ENCODE data around the gene DEDD. TPM values are rescaled to one million over a fixed set of nuclear protein-coding genes. Genes with fewer than 3 reads are reported as not detected.

The DEDD gene
- total and polyA plus RNA-seq, 2 donors (not counting 1 experiment from before 2014, with no cell fraction given): 35.9 to 40.8 TPM

DNA sequence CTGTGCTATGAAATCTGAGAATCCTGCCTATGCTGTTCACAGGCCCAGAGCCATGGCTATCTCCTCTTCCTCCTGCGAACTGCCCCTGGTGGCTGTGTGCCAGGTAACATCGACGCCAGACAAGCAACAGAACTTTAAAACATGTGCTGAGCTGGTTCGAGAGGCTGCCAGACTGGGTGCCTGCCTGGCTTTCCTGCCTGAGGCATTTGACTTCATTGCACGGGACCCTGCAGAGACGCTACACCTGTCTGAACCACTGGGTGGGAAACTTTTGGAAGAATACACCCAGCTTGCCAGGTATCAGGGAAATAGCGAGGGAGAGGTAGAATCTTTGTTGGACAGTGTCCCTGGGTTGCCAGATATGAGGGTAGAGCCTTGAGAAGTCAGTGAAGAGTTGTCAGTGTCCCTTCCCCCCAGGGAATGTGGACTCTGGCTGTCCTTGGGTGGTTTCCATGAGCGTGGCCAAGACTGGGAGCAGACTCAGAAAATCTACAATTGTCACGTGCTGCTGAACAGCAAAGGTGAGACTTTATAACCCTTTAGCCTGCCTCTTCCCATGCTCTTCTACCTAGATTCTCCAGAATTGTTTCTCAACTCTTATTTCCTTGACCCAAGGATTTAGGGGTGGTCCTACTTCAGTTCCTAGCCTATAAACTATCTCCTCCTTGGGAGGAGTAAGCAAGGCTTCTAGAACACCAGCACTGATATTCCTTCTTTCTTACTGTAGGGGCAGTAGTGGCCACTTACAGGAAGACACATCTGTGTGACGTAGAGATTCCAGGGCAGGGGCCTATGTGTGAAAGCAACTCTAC, 13.2 kb downstream of the DEDD start:
- H4K20me1 ChIP-seq (ENCODE audit: control insufficient read depth, insufficient read depth, low read length, poor library complexity, severe bottlenecking): peaks cover 12% of the 10 kb centered on the region
- H3K4me2 ChIP-seq (replicated peaks; ENCODE audit: low read depth, low read length, poor library complexity, severe bottlenecking): peak overlapping the region; percentile 81
- intact Hi-C loops (cut with micrococcal nuclease): loop anchor here (2.0 kb wide), 2 partner anchors 48 to 74 kb away; partner anchors contain the start of genes PPOX and USF1
- H3K79me2 ChIP-seq (ENCODE audit: control insufficient read depth, insufficient read depth, low read length): peaks cover 69% of the 10 kb centered on the region
- TF ChIP-seq CTCF (IDR thresholded peaks at IDR 0.05): peak; percentile 51
- TF ChIP-seq EZH2 (IDR thresholded peaks at IDR 0.05; ENCODE audit: borderline replicate concordance, insufficient read depth, low read depth, low read length, poor library complexity, severe bottlenecking): no peak
- H3K4me3 Mint-ChIP-seq: peak overlapping the region; percentile 97
- peak overlapping the region; percentile 42 to 86 for H3K27ac ChIP-seq (ENCODE audit: low read length in 2 of 2)
- H3K36me3 ChIP-seq (replicated peaks in 1 of 2; ENCODE audit: control extremely low read depth in 1 of 2, control insufficient read depth in 1 of 2, extremely low read depth in 1 of 2, insufficient read depth in 2 of 2, low read length in 1 of 2): peaks cover 2 to 38% of the 10 kb centered on the region in 2 experiments
- no peak overlapping the region for H3K9ac ChIP-seq (ENCODE audit: low read length)
- no peaks in the 10 kb centered on the region for H3K9me3 ChIP-seq (ENCODE audit: control extremely low read depth in 1 of 3, control insufficient read depth in 2 of 3, insufficient read depth in 1 of 3, low read length in 2 of 3)
- ATAC-seq (ENCODE audit: low read depth): peak; percentile 37
- peak overlapping the region; percentile 94 for H3K27ac Mint-ChIP-seq
- WGBS (ENCODE audit: insufficient coverage): 74% methylated on average over 10 of the region's 10 CpGs
- H3K27me3 ChIP-seq (replicated peaks in 1 of 4; ENCODE audit: control extremely low read depth in 1 of 4, control insufficient read depth in 3 of 4, insufficient read depth in 4 of 4, low read length in 3 of 4): no peaks in the 10 kb centered on the region
- no peak overlapping the region for H2AFZ ChIP-seq (ENCODE audit: insufficient read depth, low read depth, low read length, poor library complexity, severe bottlenecking)
- peaks cover 45 to 54% of the 10 kb centered on the region in 2 donors for H3K4me1 ChIP-seq (ENCODE audit: control insufficient read depth in 2 of 2, insufficient read depth in 2 of 2, low read length in 2 of 2)
- H3K9me3 Mint-ChIP-seq (ENCODE audit: insufficient read depth): no peaks in the 10 kb centered on the region
- H3K4me3 ChIP-seq (ENCODE audit: control extremely low read depth in 1 of 5, extremely low read depth in 1 of 5, insufficient read depth in 1 of 5, low read depth in 2 of 5, low read length in 4 of 5): no peak overlapping the region
- ChIA-PET CTCF (no interaction called here), POLR2A (interaction anchor here (1.2 to 1.3 kb wide), 2 partner anchors 21 to 82 kb away, joined by 3 to 5 read pairs; partner anchors contain the start of gene KLHDC9)
- peaks cover 67% of the 10 kb centered on the region for H3K4me1 Mint-ChIP-seq
- DNase-seq: peak; percentile 70
- no peaks in the 10 kb centered on the region for H3K27me3 Mint-ChIP-seq
